Colonic mucosa (tissue), 4 donors: Measurements from ENCODE around the gene NBR1. TPM values are rescaled to one million over a fixed set of nuclear protein-coding genes. Genes with fewer than 3 reads are reported as not detected.
"Not testable (repeated sequence)": the region's sequence is repeated elsewhere in the genome, so short reads cannot be mapped to it uniquely, and the experiment has no call there.

Experiments
- DNase-seq: peaks from one replicate; pipeline ENCODE4 v3.0.0-alpha.2; 2020
- H3K27ac ChIP-seq: fragments of 200-600 bp; one replicate; pipeline ENCODE4 v1.8.0; 2021
- H3K27me3 ChIP-seq: fragments of 200-600 bp; one replicate; pipeline ENCODE4 v1.8.0; 2021
- H3K36me3 ChIP-seq: fragments of 200-600 bp; one replicate; pipeline ENCODE4 v1.8.0; 2021
- H3K4me1 ChIP-seq: fragments of 200-600 bp; one replicate; pipeline ENCODE4 v1.8.0; 2021; ENCODE audit warnings: mild to moderate bottlenecking
- H3K4me3 ChIP-seq: fragments of 200-600 bp; one replicate; pipeline ENCODE4 v1.8.0; 2021
- H3K9ac ChIP-seq, 2 donors: one replicate each; pipeline ENCODE4 v1.7.0; 2013; ENCODE audit warnings: control low read depth in 2 of 2, low read depth in 2 of 2, low read length in 2 of 2
- H3K9me3 ChIP-seq: fragments of 200-600 bp; one replicate; pipeline ENCODE4 v1.8.0; 2021
- CTCF ChIP-seq: fragments of 200-600 bp; IDR thresholded peaks from one replicate; pipeline ENCODE4 v1.8.0; 2022; ENCODE audit warnings: antibody characterized with exemption, mild to moderate bottlenecking
- intact Hi-C: fragments of 100-400 bp; cut with DNase I; formaldehyde crosslinking; loops from one replicate; pipeline ENCODE4 v1.14.1; 2022
- total RNA-seq, 2 donors: library from RNA; stranded (reverse); fragmentation: NEBNext Ultra II Directional in 1 of 2; extraction: Animal tissue kit (Norgen Biotek cat#: 25700) in 1 of 2; gene quantifications; one replicate each; pipeline ENCODE4 v1.2.1, GENCODE V29; 2021
- donor health status: healthy.
- donor health status: DM: no; HTN: no; CAD: no.
- donor health status: DM: no; HTN: no; CAD: no.

NBR1 gene
- 100 to 1,000 TPM in 1 of 2 donors, 10 to 100 TPM in 1; 92.8 to 159 TPM for total RNA-seq

GRCh38 chr17:43170766-43171585 is at the start of gene NBR1:
Gene NBR1, plus strand, starts transcription at chr17:43171214. Its CDS starts 4,586 bp downstream, at chr17:43175800.
- intact Hi-C loops = no loop called here
- peak within 1 kb of the TSS; percentile 70 for H3K4me3 ChIP-seq
- H3K27me3 ChIP-seq = no peaks in the 10 kb centered on the region
- peak; percentile 99 for DNase-seq
- peak within 1 kb of the TSS; percentile 81 to 97 for H3K9ac ChIP-seq
- no peak for TF ChIP-seq CTCF
- no peaks in the 10 kb centered on the region for H3K9me3 ChIP-seq
- no peaks in the 10 kb centered on the region for H3K36me3 ChIP-seq
- H3K27ac ChIP-seq = peak within 1 kb of the TSS; percentile 97
- H3K4me1 ChIP-seq = peaks cover 9% of the 10 kb centered on the region

GRCh38 chr17:43125133-43125966 is 45.7 kb upstream of the NBR1 start, which contains the start of gene BRCA1:
Gene BRCA1, minus strand, starts transcription at chr17:43125364. Its CDS starts 1,268 bp downstream, at chr17:43124096.
- Histone ChIP-seq H3K27ac (peak within 1 kb of the TSS; percentile 85), H3K9me3 (no peaks in the 10 kb centered on the region), H3K27me3 (no peaks in the 10 kb centered on the region), H3K36me3 (no peaks in the 10 kb centered on the region), H3K4me3 (peak within 1 kb of the TSS; percentile 63), H3K9ac (peak within 1 kb of the TSS; percentile 51 to 95), H3K4me1 (no peaks in the 10 kb centered on the region)
- peak; percentile 97 for DNase-seq
- intact Hi-C loops = no loop called here
- no peak for TF ChIP-seq CTCF

- Histone ChIP-seq H3K9ac (peak overlapping the region; percentile 45 to 95), H3K4me3 (peak overlapping the region; percentile 63), H3K27me3 (no peaks in the 10 kb centered on the region), H3K9me3 (no peaks in the 10 kb centered on the region), H3K4me1 (no peaks in the 10 kb centered on the region), H3K36me3 (no peaks in the 10 kb centered on the region), H3K27ac (peak overlapping the region; percentile 85)
- intact Hi-C loops = no loop called here
- TF ChIP-seq CTCF = no peak
- DNase-seq = peak; percentile 29
These were observed 44.8 kb upstream of the NBR1 start for GRCh38 chr17:43125967-43126910.

- DNase-seq = no peak
- intact Hi-C loops = no loop called here
These were observed 44.1 kb upstream of the NBR1 start for GRCh38 chr17:43126911-43127290.

GRCh38 chr17:43127333-43127876 is 43.6 kb upstream of the NBR1 start:
- intact Hi-C loops, H3K4me1 ChIP-seq, DNase-seq, H3K9me3 ChIP-seq, H3K27ac ChIP-seq, H3K4me3 ChIP-seq, H3K36me3 ChIP-seq, H3K9ac ChIP-seq, H3K27me3 ChIP-seq: not testable (repeated sequence)

More at GRCh38 chr17:43126911-43127290, 44.1 kb upstream of the NBR1 start:
- no peak overlapping the region for H3K27ac ChIP-seq
- H3K9ac ChIP-seq = no peak overlapping the region
- no peaks in the 10 kb centered on the region for H3K9me3 ChIP-seq
- H3K4me3 ChIP-seq = no peak overlapping the region
- H3K36me3 ChIP-seq = no peaks in the 10 kb centered on the region
- no peak for TF ChIP-seq CTCF
- H3K27me3 ChIP-seq = no peaks in the 10 kb centered on the region
- no peaks in the 10 kb centered on the region for H3K4me1 ChIP-seq
